K562 (cell line): ENCODE measurements around the gene PAF1. TPM values are rescaled to one million over a fixed set of nuclear protein-coding genes. Genes with fewer than 3 reads are reported as not detected.

Experiments used
- ESRRA ChIP-seq: fragments of 450-650 bp; IDR thresholded peaks from 2 replicates; pipeline ENCODE4 v1.6.1; 2014; ENCODE audit warnings: low read depth, mild to moderate bottlenecking, moderate library complexity, borderline replicate concordance
- MLLT1 ChIP-seq, 2 experiments: fragments of 450-650 bp; IDR thresholded peaks; 2 replicates each; pipeline ENCODE4 v1.6.1; 2016
- NR3C1 ChIP-seq: sonication (generic); formaldehyde crosslinking; IDR thresholded peaks from 2 replicates; pipeline ENCODE4 v1.8.1; 2022; ENCODE audit warnings: missing genetic modification reagents
- STAT5B ChIP-seq: fragments of 250-450 bp; sonication (Bioruptor Pico); IDR thresholded peaks from 2 replicates; pipeline ENCODE4 v1.8.0; 2021; ENCODE audit warnings: mild to moderate bottlenecking, inconsistent platforms
- TEAD4 ChIP-seq, 2 experiments: sonication (generic) in 1 of 2; formaldehyde crosslinking in 1 of 2; IDR thresholded peaks; 2 replicates each; pipeline versions ENCODE4 v1.6.1 to v1.8.0; 2012 to 2022; ENCODE audit warnings: borderline replicate concordance in 1 of 2, inconsistent platforms in 1 of 2, low read length in 1 of 2, mild to moderate bottlenecking in 1 of 2, missing genetic modification reagents in 1 of 2
- ZEB2 ChIP-seq: fragments of 450-650 bp; IDR thresholded peaks from 2 replicates; pipeline ENCODE4 v1.6.1; 2016
- ZNF121 ChIP-seq: sonication (generic); formaldehyde crosslinking; conservative IDR thresholded peaks from 2 replicates; pipeline ENCODE4 v1.8.0; 2022; ENCODE audit warnings: missing genetic modification reagents
- ZNF609 ChIP-seq: sonication (generic); formaldehyde crosslinking; IDR thresholded peaks from 2 replicates; pipeline ENCODE4 v1.8.1; 2023; ENCODE audit warnings: missing genetic modification reagents, mild to moderate bottlenecking, borderline replicate concordance
- polyA plus RNA-seq, 8 experiments: library from polyadenylated mRNA; depleted of rRNA in 4 of 8; stranded (reverse) in 5 of 8; unstranded in 3 of 8; fragments of >200 nt; fragmentation: Nextera tagmentation in 2 of 8; fragmentation: Illumina TruSeq in 1 of 8; extraction: Ambion mirVana in 2 of 8; extraction: Trizol in 1 of 8; gene quantifications; 2 replicates each; pipeline versions ENCODE4 v1.2.1 to v1.2.3, GENCODE V29; 2011 to 2014; ENCODE audit warnings: inconsistent platforms in 1 of 8, missing spikeins in 1 of 8
- total RNA-seq, 7 experiments: library from RNA; depleted of rRNA in 6 of 7; stranded (reverse); fragments of >200 nt in 6 of 7; fragmentation: Illumina TruSeq in 2 of 7; extraction: Trizol in 2 of 7; gene quantifications; 2 replicates each; pipeline versions ENCODE4 v1.2.1 to v1.2.3, GENCODE V29; 2011 to 2021; ENCODE audit warnings: low replicate concordance in 1 of 7
- TF ChIP-seq, protein P1 (sequence below): IDR thresholded peaks from 2 replicates; pipeline ENCODE4 v1.6.1; 2011; ENCODE audit not compliant: insufficient read length; ENCODE audit errors: extremely low read depth
- TF ChIP-seq, protein P2 (sequence below): conservative IDR thresholded peaks from 2 replicates; pipeline ENCODE4 v1.6.1; 2011; ENCODE audit warnings: low read depth, mild to moderate bottlenecking, low read length; ENCODE audit not compliant: control insufficient read depth
- TF ChIP-seq, protein P3 (sequence below): fragments of 250-450 bp; sonication (Bioruptor Pico); IDR thresholded peaks from 2 replicates; pipeline ENCODE4 v1.8.0; 2022; ENCODE audit warnings: moderate library complexity, mild to moderate bottlenecking, inconsistent platforms
- TF ChIP-seq, protein P4 (sequence below), 3 experiments: fragments of 200-800 bp in 1 of 3; sonication (Bioruptor generic) in 1 of 3; sonication (generic) in 1 of 3; formaldehyde crosslinking in 1 of 3; IDR thresholded peaks; 2 replicates each; pipeline versions ENCODE4 v1.6.1 to v1.8.0; 2016 to 2022; ENCODE audit warnings: mild to moderate bottlenecking in 2 of 3, missing compliant biosample characterization in 2 of 3, missing genetic modification characterization in 2 of 3, missing genetic modification reagents in 1 of 3

PAF1 gene
- total and polyA plus RNA-seq, 9 of the 15 experiments (the other 6 are each of a cell fraction or from before 2014, with no cell fraction given), result 1.5 to 45.0 (median 33.8) TPM

DNA sequence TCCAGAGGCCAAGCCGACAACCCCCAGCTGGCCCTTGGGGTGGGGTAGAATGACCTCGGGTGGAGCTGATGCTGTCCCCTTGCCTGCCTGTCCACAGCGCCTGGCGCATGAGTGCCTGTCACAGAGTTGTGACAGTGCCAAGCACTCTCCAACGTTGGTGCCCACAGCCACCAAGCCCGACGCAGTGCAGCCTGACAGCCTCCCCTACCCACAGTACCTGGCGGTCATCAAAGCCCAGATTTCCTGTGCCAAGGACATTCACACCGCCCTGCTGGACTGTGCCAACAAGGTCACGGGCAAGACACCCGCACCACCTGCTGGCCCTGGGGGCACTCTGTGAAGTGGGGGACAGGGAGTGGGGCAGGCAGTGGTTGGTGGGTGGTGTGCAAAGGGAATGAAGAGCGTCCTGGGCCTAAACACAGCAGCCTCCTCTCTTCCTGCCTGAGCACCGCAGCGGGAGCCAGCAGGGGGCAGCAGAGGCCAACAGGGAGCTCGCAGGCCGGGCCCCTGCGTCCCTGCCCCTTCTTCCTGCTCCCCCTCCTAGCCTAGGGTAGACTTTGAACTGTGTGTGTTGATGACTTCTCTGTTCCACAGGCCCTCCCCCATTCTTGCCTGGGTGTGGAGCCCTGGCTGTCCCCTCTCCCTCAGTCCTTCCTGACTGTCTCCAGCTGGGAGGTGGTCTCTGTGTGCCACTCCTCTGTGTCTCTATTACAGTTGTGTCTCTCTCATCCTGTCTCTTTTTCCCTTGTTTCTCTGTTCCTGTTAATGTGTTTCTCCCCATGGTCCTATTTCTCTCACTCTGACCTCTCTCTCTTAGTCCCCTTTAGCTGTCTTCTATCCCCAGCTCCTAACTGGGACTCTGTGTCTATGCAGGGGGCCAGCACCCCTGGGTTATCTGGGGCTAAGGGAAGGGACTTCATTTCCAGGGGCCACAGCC is 6.7 kb upstream of the PAF1 start (continued):
- TF ChIP-seq MLLT1 (IDR thresholded peaks at IDR 0.05), result peak in 1 of 2 experiments; percentile 12; a peak in 1 of 4 replicates
- TF ChIP-seq TEAD4 (IDR thresholded peaks at IDR 0.05; ENCODE audit: low read length), result no peak
- TF ChIP-seq TEAD4 (CRISPR knock-in tag; IDR thresholded peaks at IDR 0.05; ENCODE audit: borderline replicate concordance), result no peak
- TF ChIP-seq, protein P1, sequence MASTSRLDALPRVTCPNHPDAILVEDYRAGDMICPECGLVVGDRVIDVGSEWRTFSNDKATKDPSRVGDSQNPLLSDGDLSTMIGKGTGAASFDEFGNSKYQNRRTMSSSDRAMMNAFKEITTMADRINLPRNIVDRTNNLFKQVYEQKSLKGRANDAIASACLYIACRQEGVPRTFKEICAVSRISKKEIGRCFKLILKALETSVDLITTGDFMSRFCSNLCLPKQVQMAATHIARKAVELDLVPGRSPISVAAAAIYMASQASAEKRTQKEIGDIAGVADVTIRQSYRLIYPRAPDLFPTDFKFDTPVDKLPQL, result no peak
- no peak for TF ChIP-seq NR3C1
- peak; percentile 63 for TF ChIP-seq ZNF121 (CRISPR knock-in tag)
- TF ChIP-seq ESRRA, result no peak
- TF ChIP-seq, protein P2, sequence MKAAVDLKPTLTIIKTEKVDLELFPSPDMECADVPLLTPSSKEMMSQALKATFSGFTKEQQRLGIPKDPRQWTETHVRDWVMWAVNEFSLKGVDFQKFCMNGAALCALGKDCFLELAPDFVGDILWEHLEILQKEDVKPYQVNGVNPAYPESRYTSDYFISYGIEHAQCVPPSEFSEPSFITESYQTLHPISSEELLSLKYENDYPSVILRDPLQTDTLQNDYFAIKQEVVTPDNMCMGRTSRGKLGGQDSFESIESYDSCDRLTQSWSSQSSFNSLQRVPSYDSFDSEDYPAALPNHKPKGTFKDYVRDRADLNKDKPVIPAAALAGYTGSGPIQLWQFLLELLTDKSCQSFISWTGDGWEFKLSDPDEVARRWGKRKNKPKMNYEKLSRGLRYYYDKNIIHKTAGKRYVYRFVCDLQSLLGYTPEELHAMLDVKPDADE, result 0 out of 2 replicates have a peak, but pooled peaks have one; percentile 62
- no peak for TF ChIP-seq ZNF609
- TF ChIP-seq, protein P3, sequence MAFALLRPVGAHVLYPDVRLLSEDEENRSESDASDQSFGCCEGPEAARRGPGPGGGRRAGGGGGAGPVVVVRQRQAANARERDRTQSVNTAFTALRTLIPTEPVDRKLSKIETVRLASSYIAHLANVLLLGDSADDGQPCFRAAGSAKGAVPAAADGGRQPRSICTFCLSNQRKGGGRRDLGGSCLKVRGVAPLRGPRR (CRISPR knock-in tag), result no peak
- no peak for TF ChIP-seq ZEB2
- TF ChIP-seq STAT5B (CRISPR knock-in tag), result no peak
- TF ChIP-seq, protein P4, sequence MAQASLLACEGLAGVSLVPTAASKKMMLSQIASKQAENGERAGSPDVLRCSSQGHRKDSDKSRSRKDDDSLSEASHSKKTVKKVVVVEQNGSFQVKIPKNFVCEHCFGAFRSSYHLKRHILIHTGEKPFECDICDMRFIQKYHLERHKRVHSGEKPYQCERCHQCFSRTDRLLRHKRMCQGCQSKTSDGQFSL (CRISPR knock-in tag; IDR thresholded peaks at IDR 0.05), result peak; percentile 87
- TF ChIP-seq, protein P4 (tag; IDR thresholded peaks at IDR 0.05), result peak in 1 of 2 experiments; percentile 74; a peak in 1 of 4 replicates
